Epithelial cell of prostate (primary cell): ENCODE results near the gene PRR20A.
"Not testable (repeated sequence)": the region's sequence is repeated elsewhere in the genome, so short reads cannot be mapped to it uniquely, and the experiment has no call there.

Experiments used
- DNase-seq: peaks from one replicate; pipeline ENCODE4 v3.0.0-alpha.2; 2011; ENCODE audit warnings: low read depth, low spot score
- H3K27ac ChIP-seq: fragments of 450-650 bp; 2 replicates; pipeline ENCODE4 v1.5.1; 2017; ENCODE audit warnings: mild to moderate bottlenecking

Gene PRR20A

GRCh38 chr13:57140235-57140968, at the start of gene PRR20A:
PRR20A (plus strand) TSS chr13:57140918; CDS start chr13:57141305, 387 bp downstream.
- H3K27ac ChIP-seq, DNase-seq: not testable (repeated sequence)

- H3K27ac ChIP-seq = no peak overlapping the region
Measured at GRCh38 chr13:57114945-57115344, 25.8 kb upstream of the PRR20A start.

GRCh38 chr13:57123681-57124080, 17.0 kb upstream of the PRR20A start:
- H3K27ac ChIP-seq = no peak overlapping the region
- no peak for DNase-seq

More at GRCh38 chr13:57114945-57115344, 25.8 kb upstream of the PRR20A start:
- DNase-seq = no peak

GRCh38 chr13:57128909-57129308, 11.8 kb upstream of the PRR20A start:
- H3K27ac ChIP-seq = no peak overlapping the region
- no peak for DNase-seq

GRCh38 chr13:57136093-57136492, 4.6 kb upstream of the PRR20A start:
- H3K27ac ChIP-seq = no peak overlapping the region
- no peak for DNase-seq

- H3K27ac ChIP-seq = no peak overlapping the region
- no peak for DNase-seq
Measured at GRCh38 chr13:57137585-57137984, 3.1 kb upstream of the PRR20A start.

GRCh38 chr13:57138988-57139387, 1.7 kb upstream of the PRR20A start:
- no peak for DNase-seq
- no peak overlapping the region for H3K27ac ChIP-seq

GRCh38 chr13:57139781-57140180, 937 bp upstream of the PRR20A start:
- not testable (repeated sequence) for DNase-seq, H3K27ac ChIP-seq

- H3K27ac ChIP-seq, DNase-seq: not testable (repeated sequence)
Measured at GRCh38 chr13:57147188-57147587, 6.5 kb downstream of the PRR20A start, which contains the start of gene PRR20B. PRR20B (plus strand) TSS chr13:57147488; CDS start chr13:57147875, 387 bp downstream.

GRCh38 chr13:57148106-57148505, 7.4 kb downstream of the PRR20A start:
- not testable (repeated sequence) for H3K27ac ChIP-seq, DNase-seq

- H3K27ac ChIP-seq = not testable (repeated sequence)
Measured at GRCh38 chr13:57153761-57154160, 13.0 kb downstream of the PRR20A start, which contains the start of gene PRR20C. PRR20C (plus strand) TSS chr13:57154061; CDS start chr13:57154448, 387 bp downstream.

GRCh38 chr13:57160332-57160731, 19.6 kb downstream of the PRR20A start, which contains the start of gene PRR20D:
PRR20D (plus strand) TSS chr13:57160632; CDS start chr13:57161019, 387 bp downstream.
- not testable (repeated sequence) for H3K27ac ChIP-seq, DNase-seq

More at GRCh38 chr13:57153761-57154160, 13.0 kb downstream of the PRR20A start, which contains the start of gene PRR20C:
- not testable (repeated sequence) for DNase-seq

- DNase-seq, H3K27ac ChIP-seq: not testable (repeated sequence)
Measured at GRCh38 chr13:57166897-57167296, 26.2 kb downstream of the PRR20A start, which contains the start of gene PRR20E. PRR20E (plus strand) TSS chr13:57167197; CDS start chr13:57167584, 387 bp downstream.

- H3K27ac ChIP-seq = no peak overlapping the region
- DNase-seq = no peak
Measured at GRCh38 chr13:57191667-57192066, 50.9 kb downstream of the PRR20A start.
